ENCODE results near the gene MED15.

- TF ChIP-seq CTCF (IDR thresholded peaks at IDR 0.05 in 8 of 11, conservative IDR thresholded peaks at IDR 0.05 in 3 of 11) (no peak), POLR2AphosphoS5 (IDR thresholded peaks at IDR 0.05) (peak in 2 of 3 donors; percentile 49 to 62), POLR2A (IDR thresholded peaks at IDR 0.05) (no peak)
Observed at GRCh38 chr22:20571078-20571503, 63.7 kb downstream of the MED15 start.
